Prostate gland (tissue), 2 donors: ENCODE results near the gene MESP2.

ENCODE experiments used
- POLR2A ChIP-seq: fragments of 450-650 bp; IDR thresholded peaks from one replicate; pipeline ENCODE4 v1.6.1; 2016; ENCODE audit warnings: antibody characterized with exemption, mild to moderate bottlenecking
- TF ChIP-seq, protein P1 (sequence below), 4 experiments: fragments of 200-600 bp in 2 of 4; fragments of 450-650 bp in 2 of 4; sonication (generic) in 2 of 4; IDR thresholded peaks; 1 replicate in 3 of 4; 2 replicates in 1 of 4; pipeline ENCODE4 v1.5.1; 2016 to 2019; ENCODE audit warnings: antibody characterized with exemption in 4 of 4, mild to moderate bottlenecking in 2 of 4, moderate library complexity in 2 of 4

DNA sequence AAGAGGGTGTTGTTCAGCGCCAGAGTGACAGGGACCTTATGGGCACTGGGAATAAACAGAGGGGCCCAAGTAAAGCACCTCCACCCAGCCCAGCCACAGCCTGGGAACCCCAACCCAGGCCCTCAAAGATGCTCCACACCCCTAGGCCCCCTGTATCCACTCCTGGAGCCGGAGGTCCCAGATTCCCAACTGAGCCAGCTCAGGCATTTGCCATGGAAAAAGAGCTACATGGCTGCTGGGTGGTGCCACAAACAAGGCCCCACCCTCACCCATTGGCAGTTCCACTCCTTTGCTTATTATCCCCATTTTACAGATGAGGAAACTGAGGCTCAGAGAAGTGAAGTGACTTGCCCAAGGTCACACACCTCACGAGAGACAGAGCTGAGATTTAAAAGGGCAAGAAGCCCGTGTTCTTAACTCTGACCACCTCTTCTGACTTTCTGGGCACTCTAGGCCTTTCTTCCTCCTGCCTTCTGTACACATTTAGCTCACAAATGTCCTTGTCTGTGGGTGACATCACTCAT lies 21.6 kb downstream of the MESP2 start:
- TF ChIP-seq, protein P1, sequence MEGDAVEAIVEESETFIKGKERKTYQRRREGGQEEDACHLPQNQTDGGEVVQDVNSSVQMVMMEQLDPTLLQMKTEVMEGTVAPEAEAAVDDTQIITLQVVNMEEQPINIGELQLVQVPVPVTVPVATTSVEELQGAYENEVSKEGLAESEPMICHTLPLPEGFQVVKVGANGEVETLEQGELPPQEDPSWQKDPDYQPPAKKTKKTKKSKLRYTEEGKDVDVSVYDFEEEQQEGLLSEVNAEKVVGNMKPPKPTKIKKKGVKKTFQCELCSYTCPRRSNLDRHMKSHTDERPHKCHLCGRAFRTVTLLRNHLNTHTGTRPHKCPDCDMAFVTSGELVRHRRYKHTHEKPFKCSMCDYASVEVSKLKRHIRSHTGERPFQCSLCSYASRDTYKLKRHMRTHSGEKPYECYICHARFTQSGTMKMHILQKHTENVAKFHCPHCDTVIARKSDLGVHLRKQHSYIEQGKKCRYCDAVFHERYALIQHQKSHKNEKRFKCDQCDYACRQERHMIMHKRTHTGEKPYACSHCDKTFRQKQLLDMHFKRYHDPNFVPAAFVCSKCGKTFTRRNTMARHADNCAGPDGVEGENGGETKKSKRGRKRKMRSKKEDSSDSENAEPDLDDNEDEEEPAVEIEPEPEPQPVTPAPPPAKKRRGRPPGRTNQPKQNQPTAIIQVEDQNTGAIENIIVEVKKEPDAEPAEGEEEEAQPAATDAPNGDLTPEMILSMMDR (IDR thresholded peaks at IDR 0.05): no peak
- TF ChIP-seq POLR2A: no peak
